Ovary (tissue), 9 donors: ENCODE results near the gene SPATC1L. TPM values are rescaled to one million over a fixed set of nuclear protein-coding genes. Genes with fewer than 3 reads are reported as not detected.
A peak's percentile ranks its signal among the peaks of the same experiment; 100 is the strongest.
"Not testable (repeated sequence)": the region's sequence is repeated elsewhere in the genome, so short reads cannot be mapped to it uniquely, and the experiment has no call there.

ENCODE experiments used
- DNase-seq, 5 donors: peaks; one replicate each; pipeline ENCODE4 v3.0.0-alpha.2; 2019 to 2020
- H3K27ac ChIP-seq, 2 donors: fragments of 200-600 bp; one replicate each; pipeline versions ENCODE4 v1.5.1 to v1.8.0; 2019 to 2022
- H3K27me3 ChIP-seq: fragments of 200-600 bp; one replicate; pipeline ENCODE4 v1.8.0; 2022
- H3K36me3 ChIP-seq: fragments of 200-600 bp; sonication (generic); one replicate; pipeline ENCODE4 v1.5.1; 2019
- H3K4me1 ChIP-seq: one replicate; pipeline ENCODE4 v1.8.1; 2013; ENCODE audit warnings: mild to moderate bottlenecking, moderate library complexity; ENCODE audit not compliant: insufficient read depth
- H3K4me3 ChIP-seq: fragments of 200-600 bp; sonication (generic); one replicate; pipeline ENCODE4 v1.5.1; 2017
- H3K9me3 ChIP-seq, 2 donors: fragments of 200-600 bp in 1 of 2; sonication (generic) in 1 of 2; one replicate each; pipeline versions ENCODE4 v1.5.1 to v1.8.1; 2013 to 2019; ENCODE audit warnings: mild to moderate bottlenecking in 1 of 2, moderate library complexity in 1 of 2
- CTCF ChIP-seq, 3 donors: fragments of 450-650 bp in 2 of 3; fragments of 200-600 bp in 1 of 3; IDR thresholded peaks; one replicate each; pipeline versions ENCODE4 v1.5.1 to v1.8.0; 2016 to 2022; ENCODE audit warnings: antibody characterized with exemption in 3 of 3, mild to moderate bottlenecking in 1 of 3
- EP300 ChIP-seq: sonication (generic); formaldehyde crosslinking; IDR thresholded peaks from one replicate; pipeline ENCODE4 v1.6.1; 2017; ENCODE audit warnings: antibody characterized with exemption
- POLR2A ChIP-seq: fragments of 450-650 bp; IDR thresholded peaks from one replicate; pipeline ENCODE4 v1.6.1; 2017; ENCODE audit warnings: antibody characterized with exemption, mild to moderate bottlenecking, moderate library complexity
- WGBS, 3 donors: extraction: QIAGEN DNeasy Blood & Tissue Kit in 1 of 3; methylation state at CpG; one replicate each; pipeline versions ENCODE4 v1.1.5 to v1.1.7; 2013 to 2017; 5-methylcytosine and 5-hydroxymethylcytosine counted together
- intact Hi-C, 4 donors: fragments of 100-400 bp; cut with DNase I; formaldehyde crosslinking; loops; one replicate each; pipeline versions ENCODE4 v1.11.0 to v1.15.1; 2022 to 2023
- polyA plus RNA-seq, 2 donors: library from polyadenylated mRNA; stranded (reverse); fragments of 200-250 nt in 1 of 2; fragments of 350-450 nt in 1 of 2; fragmentation: Illumina TruSeq in 1 of 2; extraction: RNeasy Lipid Tissue Mini Kit (QIAGEN cat#74804) in 1 of 2; gene quantifications; one replicate each; pipeline ENCODE4 v1.2.3, GENCODE V29; 2013 to 2014
- total RNA-seq, 7 donors: library from RNA; depleted of rRNA in 2 of 7; stranded (reverse); fragments of >200 nt in 2 of 7; fragmentation: NEBNext Ultra II Directional in 3 of 7; extraction: Animal tissue kit (Norgen Biotek cat#: 25700) in 3 of 7; gene quantifications; one replicate each; pipeline versions ENCODE4 v1.1.0 to v1.2.4, GENCODE V29; 2016 to 2023
- donor health status: DM: no; HTN: no; CAD: no; lungs with moderate emphysema.
- donor health status: DM: no; HTN: no; CAD: no.
- donor health status: Bipolar disorder and iron deficiency.
- donor health status: DM: yes; HTN: yes; CAD: no.
- donor health status: DM: no; HTN: no; CAD: no.
- donor health status: DM: yes; HTN: yes; CAD: no.

SPATC1L gene
- total and polyA plus RNA-seq, 9 donors = 2.8 to 21.3 (median 14.9) TPM

GRCh38 chr21:46141767-46142581 lies 42.3 kb downstream of the SPATC1L start:
- 90 to 94% (median 94%) methylated on average over 45 of the region's 45 CpGs for WGBS, 3 donors
- H3K4me1 ChIP-seq = peaks cover 7% of the 10 kb centered on the region
- no peak overlapping the region for H3K4me3 ChIP-seq
- no peak for TF ChIP-seq POLR2A
- TF ChIP-seq CTCF (IDR thresholded peaks at IDR 0.05) = no peak
- no peak for TF ChIP-seq EP300
- H3K36me3 ChIP-seq = no peaks in the 10 kb centered on the region
- no peaks in the 10 kb centered on the region for H3K27me3 ChIP-seq
- no peaks in the 10 kb centered on the region for H3K9me3 ChIP-seq
- H3K27ac ChIP-seq = no peak overlapping the region
- intact Hi-C loops = loop anchor here in 1 of 4 donors (5.0 kb wide), 1 partner anchor 75 kb away; no protein-coding TSS in a partner anchor
- DNase-seq = peak in 4 of 5 donors; percentile 16 to 45 (median 38)

- 12 to 25% (median 20%) methylated on average over 29 of the region's 29 CpGs for WGBS, 3 donors
- not testable (repeated sequence) for H3K27ac ChIP-seq
- intact Hi-C loops = loop anchor here in 1 of 4 donors (5.0 kb wide), 1 partner anchor 77 kb away; no protein-coding TSS in a partner anchor
These were observed 43.8 kb downstream of the SPATC1L start for GRCh38 chr21:46140352-46141003.

DNA sequence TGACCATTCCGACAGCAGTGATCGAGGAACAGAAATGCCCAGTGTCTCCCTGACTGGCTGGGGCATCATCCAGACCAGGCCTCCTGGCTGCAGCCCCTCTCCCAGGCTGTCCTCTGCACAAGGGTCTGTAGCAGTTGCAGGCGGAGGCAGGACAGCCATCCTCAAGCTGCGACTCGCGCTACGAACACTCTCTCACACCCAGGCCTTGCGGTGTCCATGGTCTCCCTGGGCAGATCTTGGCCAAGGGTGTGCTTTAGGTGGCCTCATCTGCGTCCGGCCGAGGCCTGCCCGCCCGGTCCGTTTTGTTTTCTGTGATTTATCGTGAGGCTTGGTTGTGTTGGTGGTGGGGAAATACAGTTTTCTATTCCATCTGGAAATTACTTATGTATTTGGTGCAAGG lies 44.6 kb downstream of the SPATC1L start:
- Histone ChIP-seq H3K9me3 (no peaks in the 10 kb centered on the region), H3K27me3 (no peaks in the 10 kb centered on the region), H3K4me1 (peaks cover 7% of the 10 kb centered on the region), H3K27ac (no peak overlapping the region), H3K4me3 (no peak overlapping the region), H3K36me3 (no peaks in the 10 kb centered on the region)
- 92 to 94% (median 93%) methylated on average over 13 to 15 of the region's 15 CpGs for WGBS, 3 donors
- intact Hi-C loops = loop anchor here in 1 of 4 donors (5.0 kb wide), 1 partner anchor 78 kb away; no protein-coding TSS in a partner anchor
- DNase-seq = no peak
- TF ChIP-seq EP300 (no peak), CTCF (IDR thresholded peaks at IDR 0.05) (no peak), POLR2A (no peak)

More at GRCh38 chr21:46140352-46141003, 43.8 kb downstream of the SPATC1L start:
- not testable (repeated sequence) for H3K9me3 ChIP-seq, H3K4me1 ChIP-seq, H3K36me3 ChIP-seq, H3K4me3 ChIP-seq, DNase-seq, H3K27me3 ChIP-seq

DNA sequence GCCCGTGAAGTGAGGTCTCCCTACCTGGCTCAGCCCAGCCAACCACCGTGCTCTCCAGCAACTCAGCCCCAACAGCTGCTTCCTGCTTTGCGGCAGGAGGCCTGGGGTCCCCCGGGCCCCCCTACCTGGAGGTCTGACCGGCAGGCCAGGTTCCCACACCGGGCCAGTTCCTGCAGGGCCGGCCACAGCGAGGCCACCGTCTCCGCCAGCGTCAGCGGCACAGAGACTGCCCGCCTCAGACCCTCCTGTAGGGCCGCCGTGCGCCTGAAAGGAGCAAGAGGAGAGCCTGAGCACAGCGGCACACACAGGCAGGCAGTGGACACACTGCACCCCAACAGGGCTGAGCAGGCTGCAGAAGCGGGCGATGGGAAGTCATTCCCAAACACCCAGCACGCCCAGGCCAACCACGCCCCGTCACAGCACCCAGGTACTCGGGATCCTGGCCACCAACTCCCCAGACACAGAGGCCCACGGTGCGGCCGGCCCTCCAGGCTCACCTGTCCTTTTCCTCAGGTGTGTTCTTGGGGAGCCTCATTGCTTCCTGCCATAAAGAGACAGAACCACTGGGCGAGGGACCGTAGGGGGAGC lies 45.8 kb downstream of the SPATC1L start:
- Histone ChIP-seq H3K4me1 (peaks cover 4% of the 10 kb centered on the region), H3K27me3 (no peaks in the 10 kb centered on the region), H3K27ac (no peak overlapping the region), H3K36me3 (no peaks in the 10 kb centered on the region), H3K4me3 (no peak overlapping the region), H3K9me3 (no peaks in the 10 kb centered on the region)
- 92 to 94% (median 94%) methylated on average over 24 to 28 of the region's 28 CpGs for WGBS, 3 donors
- intact Hi-C loops = no loop called here
- DNase-seq = no peak
- TF ChIP-seq CTCF (IDR thresholded peaks at IDR 0.05) = no peak
- no peak for TF ChIP-seq POLR2A
- TF ChIP-seq EP300 = no peak
